Ishikawa (cell line): ENCODE results near the gene INCA1.

Experiments used
- CEBPB ChIP-seq: IDR thresholded peaks from 2 replicates; pipeline ENCODE4 v1.6.1; 2012
- CREB1 ChIP-seq: IDR thresholded peaks from 2 replicates; pipeline ENCODE4 v1.6.1; 2012; ENCODE audit warnings: low read depth
- EGR1 ChIP-seq: IDR thresholded peaks from 2 replicates; pipeline ENCODE4 v1.6.1; 2012
- EP300 ChIP-seq: IDR thresholded peaks from 2 replicates; pipeline ENCODE4 v1.6.1; 2012; ENCODE audit warnings: borderline replicate concordance
- FOXM1 ChIP-seq: IDR thresholded peaks from 2 replicates; pipeline ENCODE4 v1.6.1; 2012; ENCODE audit warnings: low read depth, borderline replicate concordance
- NFIC ChIP-seq: IDR thresholded peaks from 2 replicates; pipeline ENCODE4 v1.6.1; 2012
- RAD21 ChIP-seq: IDR thresholded peaks from 2 replicates; pipeline ENCODE4 v1.6.1; 2012; ENCODE audit warnings: low read depth
- TAF1 ChIP-seq: IDR thresholded peaks from 2 replicates; pipeline ENCODE4 v1.6.1; 2012; ENCODE audit warnings: low read depth, mild to moderate bottlenecking
- TCF12 ChIP-seq: IDR thresholded peaks from 2 replicates; pipeline ENCODE4 v1.6.1; 2012; ENCODE audit warnings: low read depth
- TEAD4 ChIP-seq: IDR thresholded peaks from 2 replicates; pipeline ENCODE4 v1.6.1; 2012
- YY1 ChIP-seq: IDR thresholded peaks from 2 replicates; pipeline ENCODE4 v1.6.1; 2012; ENCODE audit warnings: low read depth
- ZBTB7A ChIP-seq: IDR thresholded peaks from 2 replicates; pipeline ENCODE4 v1.6.1; 2012; ENCODE audit warnings: low read depth
- TF ChIP-seq, protein P1 (sequence below): IDR thresholded peaks from 2 replicates; pipeline ENCODE4 v1.6.1; 2012
- TF ChIP-seq, protein P2 (sequence below): IDR thresholded peaks from 2 replicates; pipeline ENCODE4 v1.6.1; 2012; ENCODE audit warnings: low read depth, mild to moderate bottlenecking
- TF ChIP-seq, protein P3 (sequence below): IDR thresholded peaks from 2 replicates; pipeline ENCODE4 v1.6.1; 2012

Gene INCA1

DNA sequence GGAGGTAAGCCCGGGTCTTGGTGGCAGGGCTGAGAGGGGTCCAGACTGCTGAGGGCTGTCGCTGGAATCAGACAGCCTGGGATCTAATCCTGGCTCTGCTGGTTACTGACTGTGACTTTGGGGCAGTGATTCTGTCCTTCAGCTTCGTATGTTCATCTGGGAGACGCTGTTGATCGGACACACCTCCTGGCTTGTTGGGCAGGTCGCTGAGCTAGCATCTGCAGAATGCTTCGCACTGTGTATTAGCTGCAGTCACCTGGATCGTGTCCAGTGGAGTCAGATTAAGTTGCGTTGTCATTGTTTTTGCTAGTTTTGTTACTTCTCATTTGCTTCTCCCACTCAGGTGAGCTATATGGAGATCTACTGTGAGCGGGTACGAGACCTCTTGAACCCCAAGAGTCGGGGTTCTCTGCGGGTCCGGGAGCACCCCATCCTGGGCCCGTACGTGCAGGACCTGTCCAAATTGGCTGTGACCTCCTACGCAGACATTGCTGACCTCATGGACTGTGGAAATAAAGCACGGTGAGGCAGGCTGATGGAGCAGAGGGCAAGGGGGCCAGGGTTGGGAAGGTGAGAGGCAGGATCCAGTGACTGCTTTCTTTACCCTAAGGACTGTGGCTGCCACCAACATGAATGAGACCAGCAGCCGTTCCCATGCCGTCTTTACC, 4.9 kb upstream of the INCA1 start:
- TF ChIP-seq, protein P1, sequence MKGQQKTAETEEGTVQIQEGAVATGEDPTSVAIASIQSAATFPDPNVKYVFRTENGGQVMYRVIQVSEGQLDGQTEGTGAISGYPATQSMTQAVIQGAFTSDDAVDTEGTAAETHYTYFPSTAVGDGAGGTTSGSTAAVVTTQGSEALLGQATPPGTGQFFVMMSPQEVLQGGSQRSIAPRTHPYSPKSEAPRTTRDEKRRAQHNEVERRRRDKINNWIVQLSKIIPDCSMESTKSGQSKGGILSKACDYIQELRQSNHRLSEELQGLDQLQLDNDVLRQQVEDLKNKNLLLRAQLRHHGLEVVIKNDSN, result no peak
- TF ChIP-seq ZBTB7A (no peak), TEAD4 (no peak), TCF12 (no peak), FOXM1 (no peak), RAD21 (no peak), TAF1 (no peak), CREB1 (no peak), NFIC (no peak), EP300 (no peak), CEBPB (no peak)
- TF ChIP-seq, protein P2, sequence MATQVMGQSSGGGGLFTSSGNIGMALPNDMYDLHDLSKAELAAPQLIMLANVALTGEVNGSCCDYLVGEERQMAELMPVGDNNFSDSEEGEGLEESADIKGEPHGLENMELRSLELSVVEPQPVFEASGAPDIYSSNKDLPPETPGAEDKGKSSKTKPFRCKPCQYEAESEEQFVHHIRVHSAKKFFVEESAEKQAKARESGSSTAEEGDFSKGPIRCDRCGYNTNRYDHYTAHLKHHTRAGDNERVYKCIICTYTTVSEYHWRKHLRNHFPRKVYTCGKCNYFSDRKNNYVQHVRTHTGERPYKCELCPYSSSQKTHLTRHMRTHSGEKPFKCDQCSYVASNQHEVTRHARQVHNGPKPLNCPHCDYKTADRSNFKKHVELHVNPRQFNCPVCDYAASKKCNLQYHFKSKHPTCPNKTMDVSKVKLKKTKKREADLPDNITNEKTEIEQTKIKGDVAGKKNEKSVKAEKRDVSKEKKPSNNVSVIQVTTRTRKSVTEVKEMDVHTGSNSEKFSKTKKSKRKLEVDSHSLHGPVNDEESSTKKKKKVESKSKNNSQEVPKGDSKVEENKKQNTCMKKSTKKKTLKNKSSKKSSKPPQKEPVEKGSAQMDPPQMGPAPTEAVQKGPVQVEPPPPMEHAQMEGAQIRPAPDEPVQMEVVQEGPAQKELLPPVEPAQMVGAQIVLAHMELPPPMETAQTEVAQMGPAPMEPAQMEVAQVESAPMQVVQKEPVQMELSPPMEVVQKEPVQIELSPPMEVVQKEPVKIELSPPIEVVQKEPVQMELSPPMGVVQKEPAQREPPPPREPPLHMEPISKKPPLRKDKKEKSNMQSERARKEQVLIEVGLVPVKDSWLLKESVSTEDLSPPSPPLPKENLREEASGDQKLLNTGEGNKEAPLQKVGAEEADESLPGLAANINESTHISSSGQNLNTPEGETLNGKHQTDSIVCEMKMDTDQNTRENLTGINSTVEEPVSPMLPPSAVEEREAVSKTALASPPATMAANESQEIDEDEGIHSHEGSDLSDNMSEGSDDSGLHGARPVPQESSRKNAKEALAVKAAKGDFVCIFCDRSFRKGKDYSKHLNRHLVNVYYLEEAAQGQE, result no peak

DNA sequence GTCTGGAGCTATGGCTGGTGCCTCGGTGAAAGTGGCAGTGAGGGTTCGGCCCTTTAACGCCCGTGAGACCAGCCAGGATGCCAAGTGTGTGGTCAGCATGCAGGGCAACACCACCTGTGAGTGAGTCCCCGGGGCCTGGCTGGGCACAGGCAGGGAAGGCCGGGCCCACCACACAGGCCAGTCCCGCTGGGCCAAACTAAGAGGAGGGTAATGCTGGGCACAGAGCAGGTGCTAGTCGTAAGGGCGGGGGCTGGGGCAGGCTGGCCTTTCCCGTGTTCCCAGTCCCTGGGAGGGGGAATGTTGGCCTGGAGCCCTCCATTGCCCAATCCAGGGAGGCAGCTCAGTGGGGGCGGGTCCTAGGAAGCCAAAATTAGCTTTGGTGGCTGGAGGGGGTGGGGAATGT, 2.9 kb upstream of the INCA1 start:
- TF ChIP-seq, protein P2, result no peak
- TF ChIP-seq ZBTB7A, result no peak
- TF ChIP-seq TEAD4, result no peak
- no peak for TF ChIP-seq CEBPB
- TF ChIP-seq EP300, result no peak
- no peak for TF ChIP-seq TAF1
- no peak for TF ChIP-seq EGR1
- TF ChIP-seq FOXM1, result no peak
- no peak for TF ChIP-seq CREB1
- TF ChIP-seq, protein P1, result no peak
- TF ChIP-seq RAD21, result no peak
- TF ChIP-seq NFIC, result no peak
- TF ChIP-seq TCF12, result no peak
- no peak for TF ChIP-seq YY1
- TF ChIP-seq, protein P3, sequence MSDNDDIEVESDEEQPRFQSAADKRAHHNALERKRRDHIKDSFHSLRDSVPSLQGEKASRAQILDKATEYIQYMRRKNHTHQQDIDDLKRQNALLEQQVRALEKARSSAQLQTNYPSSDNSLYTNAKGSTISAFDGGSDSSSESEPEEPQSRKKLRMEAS, result no peak

DNA sequence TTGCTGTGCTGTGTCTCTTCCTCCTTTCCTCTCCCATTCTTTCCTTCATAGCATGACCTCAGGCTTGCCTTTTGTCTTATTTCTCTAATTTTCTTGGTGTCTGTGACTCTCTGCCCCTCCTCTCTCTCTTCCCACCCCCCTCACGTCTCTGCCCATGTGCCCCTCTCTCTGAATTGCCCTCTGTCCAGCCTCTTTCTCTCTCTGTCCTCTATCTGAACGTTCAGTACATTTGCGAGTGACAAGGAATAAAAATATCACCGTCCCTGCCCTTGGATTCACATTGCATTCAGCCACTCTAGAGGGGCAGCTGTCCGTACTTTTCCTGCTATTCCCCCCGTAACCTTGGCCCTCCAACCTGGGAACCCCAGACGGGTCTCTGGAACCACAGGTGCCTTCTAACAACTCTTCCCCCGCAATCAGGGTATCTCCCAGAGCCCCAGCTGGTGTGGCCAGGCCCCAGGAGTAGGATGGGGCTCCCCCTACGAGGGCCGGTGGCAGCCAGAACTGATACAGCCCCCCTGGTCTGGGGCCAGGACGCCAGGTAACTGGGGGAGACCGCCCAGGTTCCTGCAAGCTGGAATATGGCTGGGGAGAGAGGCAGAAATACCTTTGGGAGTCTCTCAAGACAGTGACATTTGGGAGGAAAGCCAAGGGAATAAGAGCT, 2.2 kb upstream of the INCA1 start:
- TF ChIP-seq YY1 (no peak), CEBPB (no peak), NFIC (no peak), FOXM1 (no peak), TEAD4 (no peak), TAF1 (no peak), ZBTB7A (no peak), EP300 (no peak), EGR1 (no peak), TCF12 (no peak), CREB1 (no peak)
- TF ChIP-seq, protein P2, result no peak

DNA sequence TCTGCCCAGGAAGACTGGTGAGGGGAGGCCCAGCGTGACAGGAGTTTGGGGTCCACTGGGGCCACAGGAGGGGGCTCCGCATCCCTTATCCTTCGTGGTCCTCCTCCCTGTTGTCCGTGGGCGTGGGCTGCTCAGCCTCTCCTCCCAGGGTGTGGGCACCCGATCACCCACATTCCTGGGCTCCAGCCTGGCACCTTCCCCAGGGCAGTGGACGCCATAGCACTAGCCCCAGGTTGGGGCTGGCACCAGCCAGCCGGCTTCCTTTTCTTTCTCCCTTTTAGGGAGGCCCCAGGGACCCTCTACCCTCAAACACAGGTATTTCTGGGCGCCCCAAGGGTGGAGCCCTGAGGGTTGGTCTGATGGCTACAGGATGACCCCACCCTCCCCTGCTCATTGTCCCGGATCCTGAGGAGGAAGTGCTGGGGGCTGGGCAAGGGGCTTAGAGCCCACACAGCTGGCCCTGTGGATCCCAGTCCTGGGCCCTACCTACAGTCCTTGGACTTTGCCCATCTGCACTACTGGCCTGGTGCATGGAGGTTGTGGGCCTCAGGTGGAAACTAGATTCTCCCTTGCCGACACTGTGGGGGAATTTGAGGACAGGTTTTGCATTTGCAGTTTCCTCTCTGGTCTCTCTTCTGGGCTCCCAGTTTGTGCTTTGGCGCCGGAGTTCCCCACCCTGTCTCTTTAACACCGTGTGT, 1.6 kb upstream of the INCA1 start:
- TF ChIP-seq, protein P3, result 0 out of 2 replicates have a peak, but pooled peaks have one; percentile 12
- TF ChIP-seq TEAD4, result peak; percentile 53; the same call in 1 of the 2 replicates
- TF ChIP-seq NFIC, result no peak
- TF ChIP-seq ZBTB7A, result peak; percentile 38; the same call in 1 of the 2 replicates
- no peak for TF ChIP-seq EP300
